Right lobe of liver (tissue), 6 donors: ENCODE data around the gene DNM3. TPM values are rescaled to one million over a fixed set of nuclear protein-coding genes. Genes with fewer than 3 reads are reported as not detected.
"Not testable (repeated sequence)": the region's sequence is repeated elsewhere in the genome, so short reads cannot be mapped to it uniquely, and the experiment has no call there.

ENCODE experiments used
- ATAC-seq, 4 donors: fragments of 200-7000 bp; cut with Tn5 transposase; one replicate each; pipeline ENCODE4 v1.9.1; 2020; ENCODE audit warnings: mild to moderate bottlenecking in 4 of 4, moderate library complexity in 4 of 4
- DNase-seq, 3 donors: peaks; one replicate each; pipeline ENCODE4 v3.0.0-alpha.2; 2020
- H3K27ac ChIP-seq, 3 donors: fragments of 200-600 bp; one replicate each; pipeline ENCODE4 v1.8.0; 2022
- H3K27me3 ChIP-seq, 2 donors: fragments of 200-600 bp; one replicate each; pipeline ENCODE4 v1.8.0; 2022
- H3K36me3 ChIP-seq, 4 donors: fragments of 200-600 bp; sonication (generic) in 1 of 4; one replicate each; pipeline versions ENCODE4 v1.5.1 to v1.8.0; 2017 to 2022; ENCODE audit warnings: control low read depth in 1 of 4
- H3K4me1 ChIP-seq, 4 donors: fragments of 200-600 bp; sonication (generic) in 1 of 4; one replicate each; pipeline versions ENCODE4 v1.5.1 to v1.8.0; 2017 to 2022; ENCODE audit warnings: control low read depth in 1 of 4
- H3K4me3 ChIP-seq, 3 donors: fragments of 200-600 bp; one replicate each; pipeline ENCODE4 v1.8.0; 2022
- H3K9me3 ChIP-seq, 4 donors: fragments of 200-600 bp; sonication (generic) in 1 of 4; one replicate each; pipeline versions ENCODE4 v1.5.1 to v1.8.0; 2017 to 2022; ENCODE audit warnings: control low read depth in 1 of 4
- POLR2A ChIP-seq: fragments of 450-650 bp; IDR thresholded peaks from one replicate; pipeline ENCODE4 v1.6.1; 2017; ENCODE audit warnings: antibody characterized with exemption, mild to moderate bottlenecking
- WGBS: methylation state at CpG from one replicate; pipeline ENCODE4 v1.1.6; 2018; ENCODE audit warnings: low coverage, low lambda C conversion rate; ENCODE audit not compliant: insufficient coverage; ENCODE audit errors: missing lambda C conversion rate; 5-methylcytosine and 5-hydroxymethylcytosine counted together
- intact Hi-C, 2 donors: fragments of 100-400 bp; cut with DNase I; formaldehyde crosslinking; loops; one replicate each; pipeline versions ENCODE4 v1.11.2 to v1.14.1; 2022
- total RNA-seq, 6 experiments: library from RNA; depleted of rRNA in 2 of 6; stranded (reverse); fragments of >200 nt in 2 of 6; fragmentation: NEBNext Ultra II Directional in 3 of 6; extraction: Animal tissue kit (Norgen Biotek cat#: 25700) in 3 of 6; gene quantifications; one replicate each; pipeline versions ENCODE4 v1.1.0 to v1.2.4, GENCODE V29; 2016 to 2023
- TF ChIP-seq, protein P1 (sequence below), 4 donors: fragments of 200-600 bp in 3 of 4; fragments of 450-650 bp in 1 of 4; IDR thresholded peaks; one replicate each; pipeline versions ENCODE4 v1.5.1 to v1.8.0; 2016 to 2022; ENCODE audit warnings: antibody characterized with exemption in 4 of 4, mild to moderate bottlenecking in 2 of 4
- donor health status: DM: no; HTN: yes; CAD: no.
- donor health status: DM: no; HTN: no; CAD: no.
- donor health status: DM: no; HTN: no; CAD: no.
- donor health status: DM: no; HTN: yes; CAD: no.
- donor health status: DM: no; HTN: yes; CAD: no.

The DNM3 gene
- total RNA-seq, 6 experiments from 2014 or later: 0.29 to 0.92 (median 0.43) TPM

DNA sequence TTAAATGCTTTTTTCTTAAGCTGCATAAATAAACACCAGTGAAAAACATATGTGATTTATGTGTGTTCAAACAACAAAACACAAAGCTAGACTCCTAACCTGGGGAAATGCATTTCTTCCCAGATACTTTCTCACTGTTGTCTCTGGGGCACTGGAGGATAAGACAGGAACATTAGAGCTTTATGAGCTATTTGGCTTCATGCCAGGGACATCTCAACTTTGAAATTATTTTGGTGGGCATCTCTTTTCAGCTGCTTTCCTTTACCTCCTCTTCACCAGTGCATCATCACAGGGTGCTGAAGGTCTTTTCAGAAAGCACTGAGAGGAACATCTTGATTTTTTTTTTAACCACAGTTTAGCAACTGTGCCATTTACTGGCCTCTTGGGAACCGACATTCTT, 212.9 kb downstream of the DNM3 start:
- no peaks in the 10 kb centered on the region for H3K4me1 ChIP-seq
- no peaks in the 10 kb centered on the region for H3K27me3 ChIP-seq
- H3K36me3 ChIP-seq: no peaks in the 10 kb centered on the region
- H3K4me3 ChIP-seq: no peak overlapping the region
- H3K9me3 ChIP-seq: no peaks in the 10 kb centered on the region
- intact Hi-C loops: no loop called here
- ATAC-seq (no peak), DNase-seq (no peak)
- 75% methylated on average over 1 of the region's 1 CpG for WGBS
- TF ChIP-seq, protein P1, sequence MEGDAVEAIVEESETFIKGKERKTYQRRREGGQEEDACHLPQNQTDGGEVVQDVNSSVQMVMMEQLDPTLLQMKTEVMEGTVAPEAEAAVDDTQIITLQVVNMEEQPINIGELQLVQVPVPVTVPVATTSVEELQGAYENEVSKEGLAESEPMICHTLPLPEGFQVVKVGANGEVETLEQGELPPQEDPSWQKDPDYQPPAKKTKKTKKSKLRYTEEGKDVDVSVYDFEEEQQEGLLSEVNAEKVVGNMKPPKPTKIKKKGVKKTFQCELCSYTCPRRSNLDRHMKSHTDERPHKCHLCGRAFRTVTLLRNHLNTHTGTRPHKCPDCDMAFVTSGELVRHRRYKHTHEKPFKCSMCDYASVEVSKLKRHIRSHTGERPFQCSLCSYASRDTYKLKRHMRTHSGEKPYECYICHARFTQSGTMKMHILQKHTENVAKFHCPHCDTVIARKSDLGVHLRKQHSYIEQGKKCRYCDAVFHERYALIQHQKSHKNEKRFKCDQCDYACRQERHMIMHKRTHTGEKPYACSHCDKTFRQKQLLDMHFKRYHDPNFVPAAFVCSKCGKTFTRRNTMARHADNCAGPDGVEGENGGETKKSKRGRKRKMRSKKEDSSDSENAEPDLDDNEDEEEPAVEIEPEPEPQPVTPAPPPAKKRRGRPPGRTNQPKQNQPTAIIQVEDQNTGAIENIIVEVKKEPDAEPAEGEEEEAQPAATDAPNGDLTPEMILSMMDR (IDR thresholded peaks at IDR 0.05): no peak
- no peak for TF ChIP-seq POLR2A
- no peak overlapping the region for H3K27ac ChIP-seq

DNA sequence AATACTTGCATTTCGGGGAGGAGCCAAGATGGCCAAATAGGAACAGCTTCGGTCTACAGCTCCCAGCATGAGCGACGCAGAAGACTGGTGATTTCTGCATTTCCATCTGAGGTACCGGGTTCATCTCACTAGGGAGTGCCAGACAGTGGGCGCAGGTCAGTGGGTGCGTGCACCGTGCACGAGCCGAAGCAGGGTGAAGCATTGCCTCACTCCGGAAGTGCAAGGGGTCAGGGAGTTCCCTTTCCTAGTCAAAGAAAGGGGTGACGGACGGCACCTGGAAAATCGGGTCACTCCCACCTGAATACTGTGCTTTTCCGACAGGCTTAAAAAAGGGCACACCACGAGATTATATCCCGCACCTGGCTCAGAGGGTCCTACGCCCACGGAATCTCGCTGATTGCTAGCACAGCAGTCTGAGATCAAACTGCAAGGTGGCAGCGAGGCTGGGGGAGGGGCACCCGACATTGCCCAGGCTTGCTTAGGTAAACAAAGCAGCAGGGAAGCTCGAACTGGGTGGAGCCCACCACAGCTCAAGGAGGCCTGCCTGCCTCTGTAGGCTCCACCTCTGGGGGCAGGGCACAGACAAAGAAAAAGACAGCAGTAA, 214.6 kb downstream of the DNM3 start:
- WGBS: 56% methylated on average over 1 of the region's 23 CpGs
- DNase-seq, H3K4me1 ChIP-seq: not testable (repeated sequence)

DNA sequence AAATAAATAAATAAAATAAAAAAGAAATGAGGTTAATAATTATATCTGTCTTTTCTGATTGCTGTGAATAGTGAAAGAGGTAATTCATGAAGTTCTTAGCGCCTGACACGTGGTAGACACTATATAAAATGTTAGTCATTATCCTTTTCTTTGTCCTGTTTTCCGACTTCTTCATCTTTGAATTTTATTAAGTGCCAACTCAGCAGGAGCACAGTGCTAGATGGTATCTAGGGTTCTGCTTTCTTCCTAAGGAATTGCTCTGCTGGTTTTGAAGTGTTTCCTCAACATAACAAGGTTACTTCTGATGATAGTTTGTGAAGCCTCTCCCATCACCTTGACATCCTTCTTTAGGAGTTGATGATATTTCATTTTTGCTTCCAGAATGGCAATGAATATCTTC, 227.0 kb downstream of the DNM3 start:
- Histone ChIP-seq H3K27me3 (no peaks in the 10 kb centered on the region), H3K4me1 (no peaks in the 10 kb centered on the region), H3K36me3 (no peaks in the 10 kb centered on the region), H3K27ac (no peak overlapping the region), H3K9me3 (no peaks in the 10 kb centered on the region), H3K4me3 (no peak overlapping the region)
- TF ChIP-seq, protein P1 (IDR thresholded peaks at IDR 0.05): no peak
- TF ChIP-seq POLR2A: no peak
- no peak for ATAC-seq
- WGBS: 69% methylated on average over 3 of the region's 3 CpGs
- no peak for DNase-seq
- intact Hi-C loops: no loop called here

More for the DNA sequence above, 214.6 kb downstream of the DNM3 start:
- ATAC-seq, H3K36me3 ChIP-seq, H3K27me3 ChIP-seq, H3K9me3 ChIP-seq, H3K27ac ChIP-seq, intact Hi-C loops, H3K4me3 ChIP-seq: not testable (repeated sequence)

DNA sequence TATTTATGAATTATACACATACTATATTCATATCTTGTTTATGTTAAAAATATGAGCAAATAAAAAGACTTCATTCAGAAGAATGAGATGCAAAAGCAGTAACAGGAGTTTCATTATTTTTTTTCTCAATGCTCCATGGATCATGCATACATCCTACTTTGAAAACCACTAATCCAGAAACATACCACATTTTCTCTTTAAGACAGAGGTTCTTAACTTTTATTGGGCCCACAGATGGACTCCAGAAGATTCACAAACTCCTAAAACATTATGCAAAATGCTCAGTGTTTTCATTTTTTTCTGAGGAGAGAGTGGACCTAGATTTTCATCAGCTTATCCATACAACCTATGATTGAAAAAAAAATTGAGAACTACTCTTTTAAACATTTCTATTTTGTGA, 227.8 kb downstream of the DNM3 start:
- H3K4me1 ChIP-seq: no peaks in the 10 kb centered on the region
- H3K36me3 ChIP-seq: no peaks in the 10 kb centered on the region
- H3K9me3 ChIP-seq: no peaks in the 10 kb centered on the region
- no peak overlapping the region for H3K4me3 ChIP-seq
- ATAC-seq: no peak
- TF ChIP-seq POLR2A: no peak
- TF ChIP-seq, protein P1 (IDR thresholded peaks at IDR 0.05): no peak
- H3K27me3 ChIP-seq: no peaks in the 10 kb centered on the region
- intact Hi-C loops: no loop called here
- DNase-seq: no peak
- H3K27ac ChIP-seq: no peak overlapping the region

DNA sequence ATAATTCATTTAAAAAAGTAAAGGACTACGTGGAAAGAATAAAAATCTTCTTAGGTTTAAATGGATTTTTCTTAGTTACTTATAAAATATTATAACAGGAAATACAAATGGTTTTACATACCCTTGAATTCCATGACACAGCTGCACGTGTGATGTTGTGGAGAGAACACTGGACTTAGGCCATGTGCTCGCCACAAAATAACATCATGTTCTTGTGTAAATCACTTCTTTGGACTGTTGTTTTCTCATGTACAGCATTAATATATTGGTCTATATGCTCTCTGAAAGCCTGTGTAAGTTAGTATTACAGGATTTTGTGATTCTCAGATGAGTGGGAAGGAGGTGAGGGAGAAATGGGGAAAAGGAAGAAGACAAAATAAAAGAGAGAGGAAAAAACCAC, 228.2 kb downstream of the DNM3 start:
- DNase-seq: no peak
- no peaks in the 10 kb centered on the region for H3K36me3 ChIP-seq
- no peak overlapping the region for H3K27ac ChIP-seq
- intact Hi-C loops: no loop called here
- H3K4me1 ChIP-seq: no peaks in the 10 kb centered on the region
- H3K4me3 ChIP-seq: no peak overlapping the region
- no peak for ATAC-seq
- 50% methylated on average over 3 of the region's 3 CpGs for WGBS
- no peaks in the 10 kb centered on the region for H3K9me3 ChIP-seq
- H3K27me3 ChIP-seq: no peaks in the 10 kb centered on the region
- TF ChIP-seq, protein P1 (IDR thresholded peaks at IDR 0.05): no peak
- no peak for TF ChIP-seq POLR2A
